Lung (tissue), 12 donors: Measurements from ENCODE around the gene ZNF777. TPM values are rescaled to one million over a fixed set of nuclear protein-coding genes. Genes with fewer than 3 reads are reported as not detected.

Experiments used
- ATAC-seq: fragments of 200-7000 bp; cut with Tn5 transposase; one replicate; pipeline ENCODE4 v1.9.1; 2020; ENCODE audit warnings: moderate number of reproducible peaks; ENCODE audit not compliant: insufficient read depth, low FRiP score
- DNase-seq, 3 donors: peaks; one replicate each; pipeline ENCODE4 v3.0.0-alpha.2; 2013 to 2017
- H3K27ac ChIP-seq, 2 donors: one replicate each; pipeline ENCODE4 v1.5.1; 2013; ENCODE audit warnings: mild to moderate bottlenecking in 2 of 2, moderate library complexity in 2 of 2, control low read depth in 1 of 2, inconsistent platforms in 1 of 2, low read depth in 1 of 2, low read length in 1 of 2
- H3K27me3 ChIP-seq, 3 donors: one replicate each; pipeline ENCODE4 v1.5.1; 2013; ENCODE audit warnings: low read length in 2 of 3; ENCODE audit not compliant: control insufficient read depth in 3 of 3, insufficient read depth in 3 of 3
- H3K36me3 ChIP-seq, 4 donors: one replicate each; pipeline ENCODE4 v1.5.1; 2013; ENCODE audit warnings: low read length in 4 of 4, mild to moderate bottlenecking in 1 of 4, moderate library complexity in 1 of 4; ENCODE audit not compliant: control insufficient read depth in 4 of 4, insufficient read depth in 4 of 4
- H3K4me1 ChIP-seq, 5 donors: one replicate each; pipeline ENCODE4 v1.5.1; 2013; ENCODE audit warnings: low read length in 5 of 5, mild to moderate bottlenecking in 2 of 5, moderate library complexity in 1 of 5; ENCODE audit not compliant: control insufficient read depth in 5 of 5, insufficient read depth in 5 of 5
- H3K4me3 ChIP-seq: one replicate; pipeline ENCODE4 v1.5.1; 2013; ENCODE audit warnings: mild to moderate bottlenecking, control low read depth, moderate library complexity
- H3K9ac ChIP-seq, 2 donors: one replicate each; pipeline ENCODE4 v1.5.1; 2013; ENCODE audit warnings: low read length in 2 of 2, control low read depth in 1 of 2; ENCODE audit not compliant: insufficient read depth in 1 of 2
- H3K9me3 ChIP-seq, 4 donors: one replicate each; pipeline ENCODE4 v1.5.1; 2013; ENCODE audit warnings: low read length in 3 of 4, mild to moderate bottlenecking in 1 of 4, moderate library complexity in 1 of 4; ENCODE audit not compliant: control insufficient read depth in 4 of 4, insufficient read depth in 3 of 4
- WGBS, 2 donors: extraction: QIAGEN DNeasy Blood & Tissue Kit; methylation state at CpG; one replicate each; pipeline ENCODE4 v1.1.7; 2013; 5-methylcytosine and 5-hydroxymethylcytosine counted together
- polyA plus RNA-seq, 2 donors: library from polyadenylated mRNA; stranded (reverse); fragments of 200-250 nt; gene quantifications; one replicate each; pipeline ENCODE4 v1.2.1, GENCODE V29; 2013
- total RNA-seq, 2 donors: library from RNA; depleted of rRNA in 1 of 2; stranded (reverse); fragments of >200 nt in 1 of 2; gene quantifications; one replicate each; pipeline ENCODE4 v1.2.1, GENCODE V29; 2014 to 2021
- TF ChIP-seq, protein P1 (sequence below): IDR thresholded peaks from 2 replicates; pipeline ENCODE4 v1.5.1; 2012; ENCODE audit warnings: mild to moderate bottlenecking; ENCODE audit errors: control extremely low read depth, extremely low read depth
- donor health status: control.
- donor health status: control.
- donor health status: Bipolar disorder and iron deficiency.
- donor health status: healthy.
- donor health status: DM: yes; HTN: yes; CAD: no.

Gene ZNF777
- total and polyA plus RNA-seq, 4 donors, result 7.6 to 12.3 (median 8.6) TPM

DNA sequence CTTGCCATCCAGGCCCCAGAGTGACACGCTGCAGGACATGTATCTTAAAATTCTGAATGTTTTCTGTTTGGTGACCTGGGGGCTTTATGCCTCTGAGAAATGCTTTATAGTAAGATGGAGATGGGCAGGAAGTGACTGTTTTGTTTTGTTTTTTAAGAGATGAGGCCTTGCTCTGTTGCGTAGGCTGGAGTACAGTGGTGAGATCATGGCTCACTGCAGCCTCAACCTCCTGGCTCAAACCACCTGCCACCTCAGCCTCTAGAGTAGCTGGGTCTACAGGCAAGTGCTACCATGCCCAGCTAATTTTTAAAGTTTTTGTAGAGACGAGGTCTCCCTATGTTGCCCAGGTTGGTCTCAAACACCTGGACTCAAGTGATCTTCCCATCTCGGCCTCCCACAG is 20.6 kb downstream of the ZNF777 start:
- ATAC-seq (no peak), DNase-seq (no peak)
- H3K9ac ChIP-seq, result no peak overlapping the region
- no peak overlapping the region for H3K4me3 ChIP-seq
- H3K9me3 ChIP-seq, result no peaks in the 10 kb centered on the region
- WGBS, 2 donors, result 79 to 97% methylated on average over 4 of the region's 4 CpGs
- H3K36me3 ChIP-seq, result peaks cover 2 to 10% (median 7%) of the 10 kb centered on the region in 4 donors
- TF ChIP-seq, protein P1, sequence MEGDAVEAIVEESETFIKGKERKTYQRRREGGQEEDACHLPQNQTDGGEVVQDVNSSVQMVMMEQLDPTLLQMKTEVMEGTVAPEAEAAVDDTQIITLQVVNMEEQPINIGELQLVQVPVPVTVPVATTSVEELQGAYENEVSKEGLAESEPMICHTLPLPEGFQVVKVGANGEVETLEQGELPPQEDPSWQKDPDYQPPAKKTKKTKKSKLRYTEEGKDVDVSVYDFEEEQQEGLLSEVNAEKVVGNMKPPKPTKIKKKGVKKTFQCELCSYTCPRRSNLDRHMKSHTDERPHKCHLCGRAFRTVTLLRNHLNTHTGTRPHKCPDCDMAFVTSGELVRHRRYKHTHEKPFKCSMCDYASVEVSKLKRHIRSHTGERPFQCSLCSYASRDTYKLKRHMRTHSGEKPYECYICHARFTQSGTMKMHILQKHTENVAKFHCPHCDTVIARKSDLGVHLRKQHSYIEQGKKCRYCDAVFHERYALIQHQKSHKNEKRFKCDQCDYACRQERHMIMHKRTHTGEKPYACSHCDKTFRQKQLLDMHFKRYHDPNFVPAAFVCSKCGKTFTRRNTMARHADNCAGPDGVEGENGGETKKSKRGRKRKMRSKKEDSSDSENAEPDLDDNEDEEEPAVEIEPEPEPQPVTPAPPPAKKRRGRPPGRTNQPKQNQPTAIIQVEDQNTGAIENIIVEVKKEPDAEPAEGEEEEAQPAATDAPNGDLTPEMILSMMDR, result no peak
- H3K27me3 ChIP-seq, result no peaks in the 10 kb centered on the region
- no peaks in the 10 kb centered on the region for H3K4me1 ChIP-seq
- H3K27ac ChIP-seq, result no peak overlapping the region

DNA sequence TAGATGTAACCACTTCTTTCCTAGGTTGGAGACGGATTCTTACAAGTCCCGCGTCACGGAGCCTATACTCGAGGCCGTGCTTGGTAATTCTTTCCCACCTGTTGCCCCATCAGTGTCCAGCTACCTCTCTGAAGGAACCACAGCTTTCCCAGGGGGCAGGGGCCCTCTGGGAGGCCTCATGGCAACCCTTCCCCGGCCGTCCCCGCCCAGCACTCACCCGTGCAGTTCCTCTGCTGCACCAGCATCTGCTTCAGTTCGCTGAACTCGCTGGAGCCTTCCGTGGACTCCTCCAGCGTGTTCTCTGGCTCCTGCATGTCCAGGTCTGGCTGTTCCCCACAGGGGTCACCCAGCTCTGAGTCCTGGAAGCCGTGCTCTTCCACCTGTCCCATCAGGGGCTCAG is 24.5 kb downstream of the ZNF777 start:
- TF ChIP-seq, protein P1, result no peak
- Histone ChIP-seq H3K36me3 (peaks cover 0 to 31% (median 11%) of the 10 kb centered on the region in 4 donors), H3K27me3 (no peaks in the 10 kb centered on the region), H3K9me3 (peaks cover 0 to 6% (median 0%) of the 10 kb centered on the region in 4 donors), H3K4me3 (no peak overlapping the region), H3K9ac (no peak overlapping the region), H3K27ac (no peak overlapping the region), H3K4me1 (no peaks in the 10 kb centered on the region)
- no peak for ATAC-seq
- 94 to 96% methylated on average over 15 of the region's 15 CpGs for WGBS, 2 donors
- no peak for DNase-seq

DNA sequence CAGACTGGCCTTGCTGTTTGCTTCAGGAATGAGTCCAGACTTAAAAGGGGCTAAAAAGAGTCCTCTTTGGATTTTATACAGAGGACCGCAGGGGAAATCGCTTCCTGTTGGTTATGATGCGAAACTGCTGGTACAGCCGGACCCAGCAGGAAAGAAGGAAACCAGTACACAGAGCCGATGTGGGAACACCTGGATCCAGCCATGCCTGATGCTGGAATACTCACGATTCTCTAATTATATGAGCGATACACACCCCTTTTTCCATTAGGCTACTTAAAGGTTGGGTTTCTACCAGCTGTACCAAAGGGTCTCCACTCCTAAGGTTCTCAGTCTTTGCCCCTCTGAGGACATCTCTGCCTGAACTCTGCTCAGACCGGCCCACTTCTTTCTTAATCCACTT is 27.7 kb downstream of the ZNF777 start:
- Histone ChIP-seq H3K27ac (no peak overlapping the region), H3K9ac (no peak overlapping the region), H3K9me3 (peaks cover 0 to 6% (median 0%) of the 10 kb centered on the region in 4 donors), H3K4me1 (no peaks in the 10 kb centered on the region), H3K27me3 (no peaks in the 10 kb centered on the region), H3K36me3 (peaks cover 0 to 28% (median 13%) of the 10 kb centered on the region in 4 donors), H3K4me3 (no peak overlapping the region)
- ATAC-seq (no peak), DNase-seq (no peak)
- TF ChIP-seq, protein P1, result no peak
- 90 to 98% methylated on average over 8 of the region's 8 CpGs for WGBS, 2 donors

DNA sequence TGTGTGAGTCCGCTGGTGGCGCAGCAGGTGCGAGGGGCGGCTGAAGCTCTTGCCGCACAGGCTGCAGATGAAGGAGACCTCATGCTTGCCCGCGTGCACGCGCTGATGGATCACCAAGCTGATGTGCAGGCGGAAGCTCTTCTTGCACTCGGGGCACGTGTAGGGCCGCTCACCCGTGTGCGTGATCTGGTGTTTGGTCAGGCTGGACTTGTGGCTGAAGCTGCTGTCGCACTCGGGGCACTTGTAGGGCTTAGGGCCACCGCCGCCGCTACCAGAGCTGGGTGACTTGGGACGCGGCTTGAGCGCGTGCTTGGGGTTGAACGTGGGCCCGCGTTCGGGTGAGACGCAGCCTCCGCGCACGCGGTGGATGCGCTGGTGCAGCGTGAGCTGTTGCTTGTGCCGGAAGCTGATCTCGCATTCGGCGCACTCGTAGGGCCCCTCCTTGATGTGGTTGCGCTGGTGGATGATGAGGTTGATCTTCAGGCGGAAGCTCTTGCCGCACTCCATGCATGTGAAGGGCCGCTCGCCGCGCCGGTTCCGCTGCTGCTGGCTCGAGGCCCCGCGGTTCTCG is 28.7 kb downstream of the ZNF777 start:
- no peak overlapping the region for H3K27ac ChIP-seq
- no peak overlapping the region for H3K4me3 ChIP-seq
- no peak overlapping the region for H3K9ac ChIP-seq
- 94 to 96% methylated on average over 53 of the region's 53 CpGs for WGBS, 2 donors
- H3K9me3 ChIP-seq, result peaks cover 0 to 6% (median 0%) of the 10 kb centered on the region in 4 donors
- ATAC-seq (no peak), DNase-seq (no peak)
- H3K27me3 ChIP-seq, result no peaks in the 10 kb centered on the region
- H3K4me1 ChIP-seq, result no peaks in the 10 kb centered on the region
- H3K36me3 ChIP-seq, result peaks cover 0 to 28% (median 13%) of the 10 kb centered on the region in 4 donors
- TF ChIP-seq, protein P1, result no peak
